NOMO-1 treated with dmso at 0.1 percent for 144 hours (cell line): ENCODE data around the gene GPC6.

Experiments
- DNase-seq: peaks from one replicate; lab custom pipeline; 2025; ENCODE audit not compliant: unreplicated experiment; lab: John Stamatoyannopoulos, UW

The GPC6 gene

DNA sequence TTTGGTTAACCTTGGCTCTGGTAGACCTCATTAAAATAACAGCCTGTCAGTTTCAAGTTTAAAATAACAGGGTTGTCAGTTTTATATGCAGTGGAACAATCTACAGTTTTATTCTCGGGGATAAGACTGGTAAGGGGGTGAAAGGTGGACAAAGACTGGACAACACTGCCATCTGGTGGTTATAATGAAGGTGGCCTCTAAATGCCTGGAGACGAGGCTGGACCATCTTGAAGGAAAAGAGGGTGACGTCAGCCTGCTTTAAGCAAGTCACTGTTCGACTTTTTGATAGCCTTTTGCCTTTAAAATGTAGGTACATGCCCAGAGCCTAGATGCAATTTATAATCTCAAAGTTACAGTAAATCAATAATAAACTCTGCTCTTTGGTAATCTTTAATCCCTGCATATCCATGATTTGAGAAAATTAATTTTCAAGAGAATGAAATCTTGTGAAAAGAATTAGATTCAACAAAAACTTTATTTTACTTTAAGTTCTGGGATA is 1135.9 kb downstream of the GPC6 start:
- peak; percentile 29 for DNase-seq

DNA sequence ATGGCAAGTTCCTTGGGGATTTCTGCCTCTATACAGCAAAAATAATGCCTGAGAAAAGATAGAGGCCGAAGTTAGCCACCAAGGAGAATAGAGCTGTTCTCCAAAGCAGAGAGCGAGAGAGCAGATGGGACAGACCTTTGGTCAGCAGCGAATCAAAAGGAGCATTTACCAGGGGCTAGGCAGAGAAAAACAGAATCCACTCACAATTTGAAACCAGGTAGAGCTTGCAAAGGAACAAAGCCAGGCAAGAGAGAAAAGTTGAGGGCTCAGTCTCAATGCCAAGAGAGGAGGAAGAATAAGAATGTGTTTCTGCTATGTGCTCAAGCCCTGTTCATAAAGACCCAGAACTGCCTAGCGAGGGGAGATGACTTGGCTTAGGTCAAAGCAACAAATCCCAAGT is 1140.1 kb downstream of the GPC6 start:
- no peak for DNase-seq

DNA sequence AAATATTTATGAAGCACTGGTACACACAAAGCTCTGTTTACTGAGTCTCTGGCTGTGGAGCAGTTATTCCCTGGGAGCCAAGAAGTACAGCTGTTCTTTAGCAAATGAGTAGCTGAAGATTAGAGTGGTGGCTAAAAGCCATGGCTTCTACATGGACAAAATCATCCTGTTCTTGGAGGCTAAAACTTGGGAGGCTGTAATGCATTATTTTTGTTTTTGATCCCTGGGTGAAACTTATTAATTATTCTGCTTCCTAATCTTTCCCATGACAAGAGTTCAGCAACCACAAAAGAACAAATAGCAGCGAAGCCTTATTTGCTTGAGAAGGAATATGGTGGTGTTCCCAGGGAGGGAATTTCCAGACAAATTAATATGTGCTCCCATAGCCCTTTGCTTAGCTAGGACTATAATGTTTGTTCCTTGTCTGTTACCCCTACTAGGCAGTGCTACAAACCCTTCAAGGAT is 1143.4 kb downstream of the GPC6 start:
- no peak for DNase-seq

DNA sequence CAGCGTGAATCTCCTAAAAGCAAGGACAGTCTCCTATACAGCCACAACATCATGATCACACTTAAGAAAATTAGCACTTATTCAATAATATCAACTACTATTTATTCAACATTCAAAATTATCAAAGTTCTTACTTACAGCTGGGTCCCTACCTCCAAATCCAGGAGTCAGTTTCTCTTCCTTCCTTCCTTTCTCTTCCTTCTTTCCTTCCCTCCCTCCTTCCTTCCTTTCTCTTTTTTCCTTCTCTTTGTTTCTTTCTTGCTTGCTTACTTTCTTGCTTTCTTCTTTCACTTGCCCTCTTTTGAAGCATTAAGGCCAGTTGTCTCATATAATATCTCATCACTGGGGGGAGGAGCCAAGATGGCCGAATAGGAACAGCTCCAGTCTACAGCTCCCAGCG is 1145.2 kb downstream of the GPC6 start:
- DNase-seq = no peak

DNA sequence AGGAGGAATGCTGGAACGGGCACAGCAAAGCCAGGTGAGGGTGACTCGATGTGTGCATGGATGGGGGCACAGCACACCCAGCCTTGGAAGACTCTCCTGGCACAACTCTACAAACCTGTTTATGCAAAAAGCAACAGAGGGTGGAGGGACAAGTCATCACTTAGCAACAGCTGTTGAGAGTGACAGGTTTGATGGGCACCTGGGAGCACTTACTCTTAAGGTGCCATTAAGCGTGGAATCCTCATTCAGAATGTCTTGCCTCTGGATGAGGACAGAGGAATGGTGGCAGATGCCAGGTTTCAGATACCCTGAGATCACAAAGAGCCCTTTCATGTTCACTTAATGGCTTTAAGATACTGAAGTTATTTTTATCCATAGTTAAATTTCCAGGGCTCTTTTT is 1155.9 kb downstream of the GPC6 start:
- no peak for DNase-seq

DNA sequence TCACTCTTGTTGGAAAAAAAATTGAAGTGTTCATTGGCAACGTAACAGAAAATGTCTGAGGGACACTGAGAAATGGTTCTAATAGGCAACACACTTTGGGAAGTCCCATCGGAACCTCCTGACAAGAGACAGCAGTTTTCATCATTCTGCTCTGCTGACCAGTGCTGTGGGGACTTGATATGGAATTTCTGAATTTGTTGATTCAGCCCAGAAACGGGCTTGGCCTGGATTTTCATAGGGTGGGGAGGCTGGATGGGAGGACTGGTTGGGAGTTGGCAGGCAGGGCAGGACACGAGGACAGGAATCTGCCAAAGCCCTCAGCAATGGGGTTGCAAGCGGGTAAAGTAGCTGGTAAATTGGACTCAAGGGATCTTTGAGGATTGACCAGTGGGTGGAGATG is 1156.4 kb downstream of the GPC6 start:
- no peak for DNase-seq

DNA sequence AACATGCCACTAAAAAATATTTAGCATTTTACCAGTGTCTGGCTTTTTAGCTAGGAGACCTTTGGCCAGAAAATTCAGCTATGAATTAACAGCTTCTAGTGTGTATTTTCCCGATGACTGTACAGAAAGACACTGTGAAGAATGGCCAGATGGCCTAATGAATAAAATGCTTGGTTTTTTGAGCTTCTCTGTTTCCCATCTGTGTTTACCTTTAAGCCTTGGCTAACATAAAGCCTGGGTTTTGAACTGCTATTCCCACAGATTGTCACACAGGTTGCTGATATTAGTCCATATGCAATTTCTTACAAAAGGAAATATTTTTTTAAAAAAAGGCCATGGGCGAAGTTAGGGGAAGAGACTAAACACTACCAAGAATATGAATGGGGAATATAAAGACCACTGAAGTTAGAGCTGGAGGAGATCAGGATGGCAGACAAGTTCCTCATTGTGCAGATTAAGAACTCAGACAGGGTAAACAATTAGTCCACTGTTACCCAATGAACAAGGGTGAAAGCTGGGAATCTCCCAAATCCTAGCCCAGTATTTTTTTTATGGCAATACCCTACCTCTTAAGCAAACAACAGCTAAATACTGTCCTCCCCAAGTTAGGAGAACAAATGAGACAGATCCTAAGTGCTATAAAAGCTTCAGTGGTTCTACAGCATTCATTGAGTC is 1157.8 kb downstream of the GPC6 start:
- DNase-seq = no peak

DNA sequence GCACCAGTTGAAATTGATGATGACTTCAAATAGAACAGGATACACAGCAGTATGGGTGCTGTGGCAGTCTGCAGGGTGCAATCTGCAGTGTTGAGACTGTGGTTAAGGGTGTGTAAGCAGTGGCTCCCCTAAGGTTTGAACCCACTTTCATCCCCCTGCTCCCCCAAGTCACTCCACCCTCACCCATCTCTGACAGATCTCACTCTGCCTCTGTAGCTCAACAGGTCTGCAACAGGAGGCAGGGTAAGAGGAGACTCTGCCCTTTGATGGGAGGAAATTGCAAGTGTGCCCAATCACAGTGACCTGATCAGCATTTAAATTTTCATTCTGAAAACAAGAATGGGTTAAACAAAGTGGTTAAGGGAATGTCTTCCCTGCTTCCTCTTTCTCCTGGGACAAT is 1160.4 kb downstream of the GPC6 start:
- DNase-seq = no peak

DNA sequence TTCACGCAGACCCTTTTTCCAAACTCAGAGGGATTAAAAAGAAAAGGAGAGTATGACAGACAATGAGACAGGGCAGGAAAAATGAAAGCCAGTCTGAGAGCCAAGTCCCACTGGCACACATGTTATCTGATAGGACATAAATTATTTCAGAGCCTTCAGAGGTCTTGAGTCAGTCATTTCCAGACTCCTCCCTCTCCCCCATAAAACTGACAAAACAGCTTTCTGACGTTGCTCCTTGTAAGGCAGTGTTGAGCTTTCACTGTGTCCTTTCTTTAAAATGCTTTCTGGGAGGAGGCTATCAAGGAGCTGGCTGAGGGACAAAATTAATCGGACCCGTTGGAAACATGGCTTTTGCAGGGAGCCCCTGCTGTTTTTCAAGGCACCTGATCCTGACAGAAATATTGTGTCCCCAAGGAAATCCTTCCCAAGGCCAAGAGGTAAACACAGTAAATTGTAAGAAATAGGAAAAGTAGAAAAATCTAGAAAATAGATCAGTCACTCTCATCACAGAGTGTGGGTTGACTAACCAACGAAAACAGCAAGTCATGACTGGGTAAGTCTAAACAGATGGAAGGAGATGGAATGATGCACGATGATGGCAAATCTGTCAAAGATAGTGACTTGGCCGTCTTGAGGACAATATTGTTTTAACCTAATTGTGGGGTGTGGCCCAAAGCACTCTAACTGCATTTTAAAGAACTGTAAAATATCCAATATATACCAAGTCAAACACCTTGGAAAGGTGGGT is 1163.2 kb downstream of the GPC6 start:
- no peak for DNase-seq

DNA sequence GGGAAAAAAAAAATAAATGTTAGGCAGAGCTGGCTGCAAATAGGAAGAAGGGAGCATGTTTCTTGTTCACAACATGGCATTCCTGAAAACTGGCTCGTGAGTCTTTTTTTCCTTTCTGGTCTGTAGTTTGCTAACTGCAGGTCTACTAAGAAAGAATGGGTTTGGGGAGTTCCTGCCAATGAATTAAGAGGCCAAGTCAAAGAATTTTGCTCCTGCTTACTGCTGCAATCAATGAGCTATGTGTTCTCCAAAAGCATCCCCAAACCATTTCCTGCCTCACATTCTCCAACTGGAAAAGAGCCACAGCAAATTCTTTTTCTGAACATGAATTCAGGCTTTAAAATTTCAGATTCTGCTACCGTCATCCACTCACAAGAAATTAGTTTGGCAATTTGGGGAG is 1164.3 kb downstream of the GPC6 start:
- no peak for DNase-seq

DNA sequence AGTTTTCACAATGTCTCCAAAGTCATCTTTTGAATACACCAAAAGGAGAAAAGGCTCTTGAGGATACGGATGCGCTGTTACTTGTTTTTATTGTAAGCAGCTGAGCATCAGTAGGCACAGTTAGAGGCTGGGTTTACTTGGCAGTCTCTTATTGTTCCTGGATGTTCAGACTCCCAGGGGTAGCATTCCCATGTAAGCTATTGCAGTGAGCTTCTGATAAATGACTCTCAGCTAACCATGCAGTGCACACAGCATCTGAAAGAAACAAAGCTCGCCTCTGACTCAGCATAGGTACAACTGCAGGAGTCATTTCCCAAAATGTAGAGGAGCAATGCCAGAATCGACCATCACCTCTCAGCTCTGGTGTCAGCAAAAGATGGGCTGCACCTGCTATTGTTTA is 1168.1 kb downstream of the GPC6 start:
- DNase-seq = no peak

DNA sequence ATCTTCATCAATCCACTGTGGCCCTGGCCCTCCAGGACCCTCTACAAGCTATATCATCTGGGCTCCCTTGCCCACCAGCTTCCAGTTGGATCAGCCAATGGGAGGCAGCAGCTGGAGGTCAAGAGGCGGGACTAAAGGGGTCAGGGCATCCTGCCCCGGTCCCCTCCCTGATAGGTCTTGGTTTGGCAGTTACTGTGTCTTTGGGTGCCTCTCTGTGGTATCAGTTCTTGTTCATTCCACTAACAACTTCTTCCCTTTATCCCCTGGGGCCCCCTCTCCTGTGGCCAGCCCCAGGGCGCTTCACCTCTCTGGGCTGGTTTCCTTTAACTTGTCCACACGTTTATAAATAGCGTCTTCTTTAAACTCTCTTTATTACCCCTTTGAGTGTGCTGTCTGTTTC is 1169.3 kb downstream of the GPC6 start:
- no peak for DNase-seq

DNA sequence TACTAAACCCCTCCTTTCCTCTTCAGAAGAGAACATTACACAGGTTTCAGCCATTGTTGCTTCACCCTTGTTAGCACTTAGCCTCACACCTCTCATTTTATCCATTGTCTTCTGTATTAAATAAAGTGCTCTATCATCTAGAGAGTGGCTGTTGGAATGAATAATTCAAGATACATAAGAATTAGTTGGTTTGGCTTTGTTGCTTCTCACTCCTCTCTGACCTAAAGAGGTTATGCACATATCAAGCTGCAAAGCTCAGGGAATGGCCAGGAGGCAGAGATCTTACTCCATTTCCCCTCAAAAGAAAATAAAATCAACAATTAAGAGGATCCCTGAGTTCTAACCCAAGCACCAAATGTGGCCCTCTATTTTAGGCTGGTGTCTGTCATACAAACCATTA is 1173.2 kb downstream of the GPC6 start:
- DNase-seq = no peak

DNA sequence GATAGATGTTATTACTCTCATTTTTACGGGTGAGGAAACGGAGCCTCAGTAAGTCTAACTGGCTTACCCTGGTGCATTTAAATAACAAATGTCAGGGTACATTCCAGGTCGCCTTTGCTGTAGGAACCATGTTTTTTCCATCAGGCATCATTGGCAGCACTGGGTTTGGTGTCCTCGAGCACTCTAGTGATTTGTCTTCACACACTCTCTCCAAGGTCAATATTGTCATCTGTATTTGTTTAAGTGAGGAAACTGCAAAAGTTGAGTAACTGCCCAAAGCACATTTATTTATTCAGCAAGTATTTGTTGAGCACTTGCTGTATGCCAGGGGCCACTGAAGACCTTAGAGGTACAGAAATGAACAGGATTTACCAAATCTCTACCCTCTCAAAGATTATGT is 1174.3 kb downstream of the GPC6 start:
- DNase-seq = no peak

DNA sequence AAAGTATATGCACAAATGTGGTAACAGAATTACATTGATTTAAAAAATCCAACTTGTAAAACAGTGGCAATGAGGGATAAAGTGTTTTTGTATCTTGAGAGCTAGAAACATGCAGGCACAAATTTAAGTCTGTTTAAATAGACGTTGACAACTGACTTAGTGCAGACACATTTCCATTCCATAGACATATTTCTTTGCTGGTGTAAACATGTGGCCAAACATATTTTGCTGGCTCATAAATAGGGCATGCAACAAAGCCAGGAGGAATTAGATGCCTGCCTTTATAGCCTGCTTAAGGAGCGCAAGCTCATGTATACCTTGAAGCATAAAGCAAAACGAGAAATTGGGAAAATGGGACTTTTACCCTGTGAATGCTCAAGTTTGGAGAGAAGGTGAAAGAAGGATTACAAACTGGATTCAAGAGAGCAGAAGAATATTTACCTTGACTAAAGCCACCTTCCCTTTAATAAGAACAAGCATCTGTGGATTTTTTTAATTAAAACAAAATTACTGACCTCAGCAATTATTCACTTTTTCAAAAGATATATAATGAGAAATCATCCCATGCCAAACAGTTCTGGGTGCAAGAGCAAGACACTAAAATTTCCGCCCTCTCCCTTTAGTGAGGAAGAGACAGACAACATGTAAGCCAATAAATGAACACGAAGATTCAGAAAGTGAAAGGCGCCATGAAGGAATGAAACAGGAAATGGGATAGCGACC is 1181.9 kb downstream of the GPC6 start:
- DNase-seq = no peak

DNA sequence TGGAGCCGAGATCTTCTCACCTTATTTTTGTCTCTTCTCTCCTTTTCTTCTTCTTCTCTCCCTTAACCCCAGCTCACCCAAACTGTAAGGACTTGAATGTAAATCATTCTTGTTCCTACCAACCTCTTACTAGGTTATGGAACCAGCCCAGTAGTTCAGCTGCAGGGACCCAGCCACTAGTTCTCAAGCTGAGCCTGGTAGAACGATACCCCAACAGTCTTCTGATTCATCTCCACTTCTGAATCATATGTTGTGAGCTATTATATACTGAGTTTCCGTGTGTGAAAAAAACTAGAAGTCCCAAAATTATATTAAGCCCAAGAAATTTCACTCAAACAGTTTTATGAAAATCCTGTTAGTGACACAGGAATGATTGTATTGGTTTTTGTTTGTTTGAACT is 1185.1 kb downstream of the GPC6 start:
- DNase-seq = no peak

DNA sequence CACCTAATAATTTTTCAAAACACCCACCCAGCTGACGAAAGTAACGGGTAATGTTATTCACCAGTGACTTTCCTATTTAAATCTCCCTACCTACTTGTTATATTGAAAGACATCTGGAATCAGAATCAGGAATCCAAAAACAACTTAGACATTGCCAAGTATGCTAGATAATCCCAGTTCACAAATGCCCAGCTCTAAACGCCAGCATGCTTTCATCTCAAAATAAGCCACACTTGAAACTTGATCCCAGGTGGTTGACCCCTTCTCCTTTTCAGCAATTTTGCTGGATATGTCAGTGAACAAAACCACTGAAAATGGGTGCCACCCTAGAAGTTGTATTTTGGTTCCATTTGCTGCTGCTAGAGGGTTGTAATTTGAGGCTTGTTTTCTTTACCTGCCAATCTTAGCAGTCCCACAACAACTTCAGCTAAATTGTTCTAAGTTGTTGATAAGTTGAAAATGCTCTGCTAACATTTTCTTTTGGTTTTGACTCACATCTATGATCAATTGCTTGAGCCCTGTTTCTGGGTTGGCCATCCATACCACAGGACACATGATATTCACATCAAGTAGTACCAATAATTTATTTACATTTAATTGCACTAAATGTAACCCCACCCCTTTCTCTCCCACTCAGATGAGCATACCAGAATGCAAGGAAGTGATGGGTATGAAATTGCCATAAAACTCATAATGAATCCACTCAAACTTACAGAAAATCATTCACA is 1186.4 kb downstream of the GPC6 start:
- no peak for DNase-seq

DNA sequence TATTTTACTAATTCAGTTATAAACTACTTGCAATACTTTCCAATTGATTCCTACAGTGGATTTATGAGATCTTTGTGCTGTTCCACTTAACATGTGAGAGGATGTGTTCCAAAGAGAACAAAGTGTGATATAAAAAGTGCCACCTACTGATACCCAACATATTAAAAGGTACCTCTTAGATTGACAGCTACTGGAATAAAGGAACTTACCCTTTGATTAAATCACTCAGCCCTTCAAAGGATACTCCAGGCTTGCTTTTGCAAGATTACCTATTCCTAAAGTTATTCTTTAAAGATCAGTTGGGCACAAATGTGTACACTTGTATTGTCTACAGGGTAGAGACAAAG is 1187.0 kb downstream of the GPC6 start:
- DNase-seq = no peak

DNA sequence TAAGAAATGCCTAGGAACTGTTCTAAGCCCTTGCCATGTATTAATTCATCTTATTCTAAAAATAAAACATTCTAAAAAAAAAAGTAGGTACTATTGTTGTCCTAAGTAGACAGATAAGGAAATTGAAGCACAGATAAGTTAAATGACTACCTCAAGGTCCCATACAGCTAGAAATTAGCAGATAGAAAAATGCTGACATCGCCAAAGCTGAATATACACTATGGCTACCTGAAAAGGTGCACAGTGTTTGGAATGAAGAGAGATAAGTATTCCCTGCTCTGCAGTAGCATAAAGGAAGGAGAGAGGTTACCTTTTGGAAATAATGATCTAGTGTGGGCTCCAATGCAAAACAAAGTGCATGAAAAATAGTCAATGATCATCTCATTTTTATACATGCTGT is 1187.5 kb downstream of the GPC6 start:
- no peak for DNase-seq

DNA sequence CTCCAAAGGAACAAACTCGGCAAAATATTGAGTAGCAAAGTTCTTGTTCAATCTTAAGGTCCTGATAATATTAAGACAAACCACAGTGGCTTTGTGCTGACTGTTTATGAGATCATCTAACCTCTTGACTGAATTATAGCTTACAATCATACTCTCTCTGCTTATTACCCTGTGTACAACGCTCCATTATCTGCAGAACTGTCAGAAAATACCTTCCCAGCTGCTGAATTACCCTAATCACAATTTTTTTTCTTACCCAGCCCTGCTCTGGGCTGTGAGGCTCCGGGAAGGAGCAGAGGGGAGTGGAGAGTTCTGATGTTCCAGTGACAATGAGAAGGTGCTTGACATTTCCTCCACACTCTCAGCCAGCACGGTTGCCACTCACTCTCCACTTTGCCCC is 1188.1 kb downstream of the GPC6 start:
- DNase-seq = no peak

DNA sequence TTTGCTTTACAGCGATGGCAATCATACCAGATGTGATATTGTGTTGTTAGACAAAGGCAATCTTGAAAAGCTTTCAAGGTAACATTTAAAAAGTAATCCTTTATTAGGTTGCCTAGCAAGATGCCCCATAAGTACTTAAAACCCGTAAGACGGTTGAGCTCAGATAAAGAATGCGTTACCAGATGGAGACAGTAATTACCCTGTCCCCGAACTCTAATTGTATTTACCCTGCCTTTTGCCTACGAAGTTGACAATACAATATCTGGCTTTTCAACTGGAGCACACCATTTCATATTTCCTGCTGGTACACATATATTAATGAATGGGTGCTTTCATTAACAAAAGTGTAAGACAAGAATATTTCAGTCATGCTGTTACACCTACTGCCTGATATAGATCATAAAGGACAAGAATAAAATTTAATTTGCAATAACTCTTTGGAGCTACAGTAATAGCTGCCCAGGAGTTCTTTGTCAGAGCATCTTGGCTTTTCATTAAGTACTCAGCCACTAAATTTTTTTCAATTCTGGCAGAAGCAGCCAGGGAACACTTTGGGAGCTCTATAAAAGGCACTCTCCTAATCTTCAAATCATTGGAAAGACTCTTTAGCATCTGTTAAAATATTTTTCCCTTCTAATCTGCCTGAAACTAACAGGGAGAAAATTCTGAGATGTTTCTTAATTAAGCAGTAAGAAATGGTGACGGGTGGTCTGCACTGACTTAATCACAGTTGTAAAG is 1189.1 kb downstream of the GPC6 start:
- no peak for DNase-seq
